ENCODE results near the gene MPV17L2. TPM values are rescaled to one million over a fixed set of nuclear protein-coding genes. Genes with fewer than 3 reads are reported as not detected.

Gene MPV17L2
- total RNA-seq, 1 experiment from 2014 or later = 13.3 TPM

- TF ChIP-seq CTCF (IDR thresholded peaks at IDR 0.05) = no peak
- TF ChIP-seq POLR2AphosphoS5 (IDR thresholded peaks at IDR 0.05; ENCODE audit: low read depth, low read length) = peak; percentile 35; the same call in 1 of the 2 replicates
- CTCF ChIA-PET = interaction anchor here (0.6 kb wide), 1 partner anchor 30 kb away, joined by 5 read pairs; no protein-coding TSS in a partner anchor
- Histone ChIP-seq H3K9me3 (ENCODE audit: control insufficient read depth, insufficient read depth, low read depth, low read length) (no peaks in the 10 kb centered on the region), H3K36me3 (ENCODE audit: control insufficient read depth, insufficient read depth, low read length) (no peaks in the 10 kb centered on the region), H3K27ac (ENCODE audit: low read length) (no peak overlapping the region), H3K4me1 (ENCODE audit: control insufficient read depth, insufficient read depth, low read length) (peaks cover 6% of the 10 kb centered on the region; the same call in 1 of the 2 replicates), H3K27me3 (ENCODE audit: control insufficient read depth, insufficient read depth, low read length) (no peaks in the 10 kb centered on the region), H3K4me3 (ENCODE audit: low read depth in 2 of 2, low read length in 2 of 2) (no peak overlapping the region)
- POLR2A ChIA-PET = interaction anchor here (0.9 kb wide), 1 partner anchor 10 kb away, joined by 10 read pairs; no protein-coding TSS in a partner anchor
- DNase-seq (ENCODE audit: low read depth, low spot score) (no peak), ATAC-seq (no peak)
- BruUV-seq (replicated peaks) = no TSS peak
- in situ Hi-C loops (cut with HindIII; ENCODE audit: low pct_unique_long_range_greater_than_20kb, low sequenced_read_pairs) = no loop called here
- intact Hi-C loops (cut with micrococcal nuclease; ENCODE audit: unreplicated experiment) = no loop called here
These were observed 21.3 kb upstream of the MPV17L2 start for GRCh38 chr19:18171605-18172327.

- TF ChIP-seq POLR2AphosphoS5 (IDR thresholded peaks at IDR 0.05; ENCODE audit: low read depth, low read length) = 0 out of 2 replicates have a peak, but pooled peaks have one; percentile 24
- no peak for TF ChIP-seq REST (IDR thresholded peaks at IDR 0.05; ENCODE audit: insufficient read depth in 1 of 2, low read depth in 2 of 2, low read length in 1 of 2)
- DNase-seq (ENCODE audit: low read depth, low spot score) = no peak
- Histone ChIP-seq H3K27ac (ENCODE audit: low read length) (no peak overlapping the region), H3K4me3 (ENCODE audit: low read depth in 2 of 2, low read length in 2 of 2) (no peak overlapping the region), H3K27me3 (ENCODE audit: control insufficient read depth, insufficient read depth, low read length) (no peaks in the 10 kb centered on the region), H3K4me1 (ENCODE audit: control insufficient read depth, insufficient read depth, low read length) (peaks cover 6% of the 10 kb centered on the region; the same call in 1 of the 2 replicates), H3K9me3 (ENCODE audit: control insufficient read depth, insufficient read depth, low read depth, low read length) (no peaks in the 10 kb centered on the region), H3K36me3 (ENCODE audit: control insufficient read depth, insufficient read depth, low read length) (no peaks in the 10 kb centered on the region)
- CTCF ChIA-PET = interaction anchor here (0.6 kb wide), 1 partner anchor 31 kb away, joined by 5 read pairs; no protein-coding TSS in a partner anchor
- no TSS peak for BruUV-seq (replicated peaks)
- in situ Hi-C loops (cut with HindIII; ENCODE audit: low pct_unique_long_range_greater_than_20kb, low sequenced_read_pairs) (no loop called here), intact Hi-C loops (cut with micrococcal nuclease; ENCODE audit: unreplicated experiment) (no loop called here)
- no peak for ATAC-seq
- POLR2A ChIA-PET = no interaction called here
These were observed 20.5 kb upstream of the MPV17L2 start for GRCh38 chr19:18172331-18173053.

- no peak for DNase-seq (ENCODE audit: low read depth, low spot score)
- in situ Hi-C loops (cut with HindIII; ENCODE audit: low pct_unique_long_range_greater_than_20kb, low sequenced_read_pairs) (no loop called here), intact Hi-C loops (cut with micrococcal nuclease; ENCODE audit: unreplicated experiment) (no loop called here)
- ATAC-seq = no peak; the same call in 1 of the 2 replicates
- POLR2A ChIA-PET = no interaction called here
- H3K27me3 ChIP-seq (ENCODE audit: control insufficient read depth, insufficient read depth, low read length) = no peaks in the 10 kb centered on the region
- no peaks in the 10 kb centered on the region for H3K9me3 ChIP-seq (ENCODE audit: control insufficient read depth, insufficient read depth, low read depth, low read length)
- TF ChIP-seq CTCF (IDR thresholded peaks at IDR 0.05) = no peak
- TF ChIP-seq REST (IDR thresholded peaks at IDR 0.05; ENCODE audit: insufficient read depth in 1 of 2, low read depth in 2 of 2, low read length in 1 of 2) = no peak
- TF ChIP-seq TCF7L2 (IDR thresholded peaks at IDR 0.05; ENCODE audit: low read depth, low read length) = no peak
- H3K4me1 ChIP-seq (ENCODE audit: control insufficient read depth, insufficient read depth, low read length) = peaks cover 6% of the 10 kb centered on the region; the same call in 1 of the 2 replicates
- peak overlapping the region; percentile 44 for H3K27ac ChIP-seq (ENCODE audit: low read length)
- no TSS peak for BruUV-seq (replicated peaks)
- H3K4me3 ChIP-seq (ENCODE audit: low read depth in 2 of 2, low read length in 2 of 2) = peak overlapping the region; percentile 64 to 76; a peak in 3 of 4 replicates
- CTCF ChIA-PET = no interaction called here
- no peaks in the 10 kb centered on the region for H3K36me3 ChIP-seq (ENCODE audit: control insufficient read depth, insufficient read depth, low read length)
These were observed 19.9 kb upstream of the MPV17L2 start for GRCh38 chr19:18173054-18173571.
